Glomerular visceral epithelial cell (primary cell): Measurements from ENCODE around the gene TRPM5.

Experiments
- DNase-seq: peaks from one replicate; pipeline ENCODE4 v3.0.0-alpha.2; 2016; ENCODE audit errors: extremely low spot score

Gene TRPM5

DNA sequence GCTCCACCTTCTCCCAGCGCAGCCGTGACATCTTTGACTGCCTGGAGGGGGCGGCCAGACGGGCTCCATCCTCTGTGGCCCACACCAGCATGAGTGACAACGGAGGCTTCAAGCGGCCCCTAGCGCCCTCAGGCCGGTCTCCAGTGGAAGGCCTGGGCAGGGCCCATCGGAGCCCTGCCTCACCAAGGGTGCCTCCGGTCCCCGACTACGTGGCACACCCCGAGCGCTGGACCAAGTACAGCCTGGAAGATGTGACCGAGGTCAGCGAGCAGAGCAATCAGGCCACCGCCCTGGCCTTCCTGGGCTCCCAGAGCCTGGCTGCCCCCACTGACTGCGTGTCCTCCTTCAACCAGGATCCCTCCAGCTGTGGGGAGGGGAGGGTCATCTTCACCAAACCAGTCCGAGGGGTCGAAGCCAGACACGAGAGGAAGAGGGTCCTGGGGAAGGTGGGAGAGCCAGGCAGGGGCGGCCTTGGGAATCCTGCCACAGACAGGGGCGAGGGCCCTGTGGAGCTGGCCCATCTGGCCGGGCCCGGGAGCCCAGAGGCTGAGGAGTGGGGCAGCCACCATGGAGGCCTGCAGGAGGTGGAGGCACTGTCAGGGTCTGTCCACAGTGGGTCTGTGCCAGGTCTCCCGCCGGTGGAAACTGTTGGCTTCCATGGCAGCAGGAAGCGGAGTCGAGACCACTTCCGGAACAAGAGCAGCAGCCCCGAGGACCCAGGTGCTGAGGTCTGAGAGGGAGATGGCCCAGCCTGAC lies 41.2 kb downstream of the TRPM5 start:
- DNase-seq, result no peak

DNA sequence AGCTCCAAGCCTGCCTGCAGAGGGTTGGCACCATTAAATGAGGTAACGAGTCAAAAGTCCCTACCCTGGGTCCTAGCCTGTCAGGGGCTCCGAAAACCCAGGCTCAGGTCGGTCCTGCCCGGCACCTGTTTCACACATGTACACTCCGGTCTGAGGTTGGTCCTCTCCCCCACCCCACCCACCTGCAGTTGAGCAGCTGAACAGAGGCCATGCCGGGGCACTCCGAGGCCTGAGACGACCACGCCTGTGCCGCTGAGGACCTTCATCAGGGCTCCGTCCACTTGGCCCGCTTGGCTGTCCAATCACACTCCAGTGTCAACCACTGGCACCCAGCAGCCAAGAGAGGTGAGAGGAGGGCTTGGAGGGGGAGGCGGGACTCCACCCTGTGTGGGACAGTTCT lies 42.2 kb downstream of the TRPM5 start:
- no peak for DNase-seq

GRCh38 chr11:2401436-2401984 lies 42.8 kb downstream of the TRPM5 start:
- DNase-seq, result no peak

- DNase-seq, result no peak
Measured at GRCh38 chr11:2400762-2401435, 43.4 kb downstream of the TRPM5 start.

DNA sequence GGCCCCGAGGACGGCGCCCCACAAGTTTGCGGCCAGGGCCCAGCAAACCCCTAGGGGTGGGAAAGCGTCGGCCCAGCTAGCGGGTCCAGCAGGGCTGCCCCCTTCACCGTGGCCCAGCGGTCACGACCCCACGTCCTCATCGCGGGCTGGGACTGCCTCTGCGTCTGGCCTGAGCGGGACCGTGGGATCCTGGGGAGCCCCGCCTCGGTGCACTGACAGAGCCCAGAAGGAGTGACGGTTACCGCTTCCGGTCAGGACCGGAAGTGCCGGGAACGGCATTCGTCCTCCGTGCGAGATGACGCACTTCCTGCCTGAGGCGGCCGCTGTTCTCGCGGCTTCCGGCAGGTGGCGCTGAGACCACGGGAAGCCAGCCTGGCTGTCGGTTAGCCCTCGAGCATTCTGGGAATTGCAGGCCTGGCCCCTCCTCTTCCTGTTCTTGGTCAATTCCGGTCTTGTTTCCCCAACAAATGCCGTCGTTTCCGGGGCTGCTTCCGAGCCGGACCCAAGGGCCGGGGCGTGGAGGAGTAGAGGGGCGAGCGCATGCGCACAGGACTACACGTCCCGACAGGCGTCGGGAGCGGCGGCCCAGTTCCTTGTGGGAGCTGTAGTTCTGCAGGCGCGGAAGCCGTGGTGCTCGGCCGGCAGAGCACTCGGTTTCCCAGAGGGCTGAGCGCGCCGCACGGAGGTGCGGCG lies 44.1 kb downstream of the TRPM5 start, which contains the start of gene TSSC4:
Gene TSSC4 (plus strand): TSS at position 682 of the 693 bp plus-strand sequence. CDS start 1,884 bp downstream, outside the sequence.
- DNase-seq, result peak; percentile 100

- DNase-seq, result no peak
Measured at GRCh38 chr11:2399488-2400068, 44.7 kb downstream of the TRPM5 start.

DNA sequence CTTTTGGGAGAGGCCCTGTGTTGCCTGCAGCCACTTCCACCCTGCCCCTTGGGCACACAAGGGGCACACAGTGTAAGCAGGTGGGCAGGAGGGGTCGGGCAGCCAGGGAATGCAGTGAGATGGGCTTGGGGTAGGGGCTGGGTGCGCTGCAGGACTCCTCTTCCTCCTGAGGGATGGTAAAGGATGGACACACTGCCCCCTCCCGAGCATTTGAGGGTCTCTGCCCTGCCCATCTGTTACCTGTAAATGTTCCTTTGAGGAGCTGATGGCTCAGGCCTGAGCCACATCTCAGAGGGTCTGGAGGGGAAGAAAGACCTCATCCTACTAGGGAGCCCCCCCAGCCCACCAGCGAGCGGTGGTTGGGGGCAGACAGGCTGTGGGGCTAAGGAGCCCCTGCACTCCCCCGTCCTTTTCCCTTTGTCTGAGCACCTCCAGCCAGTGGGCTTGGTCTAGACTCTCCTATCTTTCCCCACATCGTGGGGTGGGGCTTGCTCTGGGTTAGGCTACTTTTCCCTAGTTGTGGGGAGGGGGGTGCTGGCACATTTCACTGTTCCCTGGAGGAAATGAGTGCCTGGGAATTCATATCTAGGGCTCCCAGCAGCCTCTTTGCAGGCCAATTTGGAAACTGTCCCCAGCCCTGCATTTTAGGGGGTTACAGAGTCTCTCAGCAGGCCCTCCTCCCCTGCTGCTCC lies 45.5 kb downstream of the TRPM5 start:
- no peak for DNase-seq

GRCh38 chr11:2397005-2397404 lies 47.3 kb downstream of the TRPM5 start:
- DNase-seq, result no peak

DNA sequence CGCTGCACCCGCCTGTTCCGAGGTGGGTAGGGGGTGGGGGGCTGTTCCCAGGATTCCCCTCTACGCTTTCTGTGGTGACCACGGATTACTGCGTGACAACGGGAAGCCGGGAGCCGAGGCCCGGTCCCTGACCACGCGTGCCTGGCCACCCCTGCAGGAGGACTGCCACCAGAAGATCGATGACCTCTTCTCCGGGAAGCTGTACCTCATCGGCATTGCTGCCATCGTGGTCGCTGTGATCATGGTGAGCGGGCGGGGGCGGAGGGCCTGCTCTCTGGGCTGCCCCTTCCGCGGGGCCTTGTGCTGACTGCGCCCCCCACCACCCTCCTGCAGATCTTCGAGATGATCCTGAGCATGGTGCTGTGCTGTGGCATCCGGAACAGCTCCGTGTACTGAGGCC lies 47.8 kb downstream of the TRPM5 start:
- DNase-seq, result no peak

- no peak for DNase-seq
Measured at GRCh38 chr11:2395856-2396255, 48.5 kb downstream of the TRPM5 start.

GRCh38 chr11:2395211-2395730 lies 49.0 kb downstream of the TRPM5 start:
- no peak for DNase-seq

DNA sequence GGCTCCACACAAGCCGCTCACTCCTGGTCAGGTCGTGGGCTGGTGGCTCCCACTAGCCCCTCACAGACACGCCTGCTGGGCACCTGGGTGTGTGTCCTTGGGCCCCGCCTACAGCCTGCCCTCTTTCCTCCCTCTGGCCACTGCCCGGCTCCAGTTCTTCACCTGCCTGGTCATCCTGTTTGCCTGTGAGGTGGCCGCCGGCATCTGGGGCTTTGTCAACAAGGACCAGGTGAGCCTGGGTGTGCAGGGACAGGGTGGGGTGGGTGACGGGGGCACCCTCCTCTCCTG lies 49.6 kb downstream of the TRPM5 start:
- no peak for DNase-seq
